Gastrocnemius medialis (tissue), 4 donors: ENCODE results near the gene NPEPL1.

Experiments used
- CTCF ChIP-seq, 5 experiments: fragments of 450-650 bp in 3 of 5; fragments of 200-600 bp in 2 of 5; sonication (generic) in 2 of 5; IDR thresholded peaks in 4 of 5; conservative IDR thresholded peaks in 1 of 5; 1 replicate in 4 of 5; 2 replicates in 1 of 5; pipeline ENCODE4 v1.5.1; 2016 to 2019; ENCODE audit warnings: antibody characterized with exemption in 5 of 5, mild to moderate bottlenecking in 3 of 5, moderate library complexity in 3 of 5
- POLR2A ChIP-seq, 2 donors: fragments of 450-650 bp; IDR thresholded peaks; one replicate each; pipeline ENCODE4 v1.6.1; 2017; ENCODE audit warnings: antibody characterized with exemption in 2 of 2, mild to moderate bottlenecking in 2 of 2, moderate library complexity in 2 of 2

DNA sequence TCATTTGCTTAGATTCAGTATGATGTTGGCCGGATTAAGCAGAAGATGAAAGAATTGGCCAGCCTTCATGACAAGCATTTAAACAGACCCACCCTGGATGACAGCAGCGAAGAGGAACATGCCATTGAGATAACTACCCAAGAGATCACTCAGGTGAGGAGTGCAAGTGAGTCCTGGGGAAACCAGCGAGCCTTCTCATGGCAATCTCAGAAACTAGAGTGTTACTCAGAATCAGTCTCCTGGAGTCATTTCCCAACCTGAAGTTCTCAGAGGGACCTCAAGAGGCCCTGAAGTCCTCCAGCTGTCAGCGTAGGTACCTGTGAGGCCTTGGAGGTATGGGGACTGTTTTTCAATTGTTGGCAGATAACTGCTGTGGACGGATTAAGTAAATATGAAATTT is 24.6 kb upstream of the NPEPL1 start:
- no peak for TF ChIP-seq CTCF (IDR thresholded peaks at IDR 0.05 in 4 of 5, conservative IDR thresholded peaks at IDR 0.05 in 1 of 5)
- TF ChIP-seq POLR2A (IDR thresholded peaks at IDR 0.05): no peak
